GM12878 (cell line): ENCODE results near the gene FUS. TPM values are rescaled to one million over a fixed set of nuclear protein-coding genes. Genes with fewer than 3 reads are reported as not detected.

Experiments used
- ATAC-seq: fragments of 200-7000 bp; cut with Tn5 transposase; 3 replicates; pipeline ENCODE4 v1.9.1; 2020; ENCODE audit warnings: mild to moderate bottlenecking, moderate library complexity
- BruUV-seq: library from RNA; stranded (reverse); fragments of 400-500 nt; replicated peaks from 2 replicates; lab custom pipeline; 2021; lab: Mats Ljungman, UMichigan
- CTCF ChIA-PET: fragments of 300-600 bp; sonication (Branson Sonifier 250); formaldehyde crosslinking; extraction: SDS; loops from one replicate; lab custom pipeline; 2021; ENCODE audit warnings: inconsistent platforms; lab: Yijun Ruan, JAX
- POLR2A ChIA-PET: fragments of 350-600 bp; formaldehyde crosslinking; extraction: SDS; loops from one replicate; lab custom pipeline; 2021; ENCODE audit warnings: inconsistent platforms; lab: Charles Lee
- RAD21 ChIA-PET: fragments of 300-600 bp; sonication (Branson Sonifier 250); formaldehyde crosslinking; loops from one replicate; lab custom pipeline; 2023; ENCODE audit warnings: antibody characterized with exemption; ENCODE audit not compliant: unreplicated experiment; lab: Charles Lee
- SMC1A ChIA-PET: fragments of 300-600 bp; sonication (Branson Sonifier 250); formaldehyde crosslinking; loops from one replicate; lab custom pipeline; 2023; ENCODE audit not compliant: unreplicated experiment, uncharacterized antibody; lab: Charles Lee
- DNase-seq: peaks from one replicate; pipeline ENCODE4 v3.0.0-alpha.2; 2011; ENCODE audit warnings: low read depth, low spot score
- FAIRE-seq: peaks from 3 replicates; lab custom pipeline; 2011; peaks lifted over from hg19 to GRCh38; lab: Jason Lieb, UNC
- H2AFZ ChIP-seq: 2 replicates; pipeline ENCODE4 v1.6.0; 2011; ENCODE audit warnings: low read depth, low read length, control low read depth; ENCODE audit not compliant: control insufficient read depth
- H3K27ac ChIP-seq: 2 replicates; pipeline ENCODE4 v1.5.1; 2011; ENCODE audit warnings: control low read depth; ENCODE audit not compliant: control insufficient read depth, insufficient read depth
- H3K27me3 ChIP-seq, 2 experiments: replicated peaks in 1 of 2; 2 replicates each; pipeline versions ENCODE4 v1.6.0 to v1.6.1; 2011; ENCODE audit warnings: low read length in 1 of 2; ENCODE audit not compliant: control insufficient read depth in 2 of 2, insufficient read depth in 2 of 2
- H3K36me3 ChIP-seq, 2 experiments: 2 replicates each; pipeline ENCODE4 v1.5.1; 2011; ENCODE audit warnings: low read length in 1 of 2; ENCODE audit not compliant: control insufficient read depth in 2 of 2, insufficient read depth in 2 of 2
- H3K4me1 ChIP-seq: 2 replicates; pipeline ENCODE4 v1.6.1; 2011; ENCODE audit warnings: mild to moderate bottlenecking, low read length, moderate library complexity, mixed read lengths; ENCODE audit not compliant: control insufficient read depth, insufficient read depth
- H3K4me2 ChIP-seq: 2 replicates; pipeline ENCODE4 v1.6.0; 2011; ENCODE audit warnings: control low read depth; ENCODE audit not compliant: control insufficient read depth, insufficient read depth
- H3K4me3 ChIP-seq: fragments of 200-600 bp; sonication (generic); 2 replicates; pipeline ENCODE4 v1.5.1; 2016
- H3K79me2 ChIP-seq: 2 replicates; pipeline ENCODE4 v1.6.0; 2011; ENCODE audit warnings: low read length; ENCODE audit not compliant: control insufficient read depth, insufficient read depth
- H3K9ac ChIP-seq: 2 replicates; pipeline ENCODE4 v1.8.0; 2011; ENCODE audit warnings: low read length, control low read depth, mixed read lengths; ENCODE audit not compliant: control insufficient read depth, insufficient read depth
- H3K9me3 ChIP-seq: replicated peaks from 3 replicates; pipeline ENCODE4 v1.5.1; 2011; ENCODE audit warnings: mild to moderate bottlenecking, low read length; ENCODE audit not compliant: control insufficient read depth, insufficient read depth
- H4K20me1 ChIP-seq: 2 replicates; pipeline ENCODE4 v1.6.0; 2011; ENCODE audit not compliant: control insufficient read depth, insufficient read depth
- CBX3 ChIP-seq: fragments of 200-600 bp; sonication (generic); IDR thresholded peaks from 2 replicates; pipeline ENCODE4 v1.6.1; 2016; ENCODE audit warnings: low read depth, borderline replicate concordance
- NR2C1 ChIP-seq: fragments of 450-650 bp; IDR thresholded peaks from 2 replicates; pipeline ENCODE4 v1.6.1; 2017; ENCODE audit warnings: antibody characterized with exemption, mild to moderate bottlenecking, moderate library complexity
- SPI1 ChIP-seq: IDR thresholded peaks from 2 replicates; pipeline ENCODE4 v1.6.1; 2011; ENCODE audit warnings: low read depth, mild to moderate bottlenecking, low read length, moderate library complexity, borderline replicate concordance; ENCODE audit not compliant: insufficient read depth
- WGBS: methylation state at CpG from one replicate; pipeline ENCODE4 v1.1.6; 2016; ENCODE audit warnings: low lambda C conversion rate; ENCODE audit not compliant: insufficient replicate concordance, insufficient coverage; ENCODE audit errors: missing lambda C conversion rate; 5-methylcytosine and 5-hydroxymethylcytosine counted together
- in situ Hi-C: fragments of 300-500 bp; cut with MboI; formaldehyde crosslinking; loops from 9 replicates; pipeline ENCODE4 v1.14.3; 2018; ENCODE audit warnings: mixed read lengths
- intact Hi-C: fragments of 100-400 bp; cut with micrococcal nuclease; formaldehyde crosslinking; loops from one replicate; pipeline ENCODE4 v1.14.2; 2022; ENCODE audit not compliant: unreplicated experiment
- polyA plus RNA-seq, 11 experiments: library from polyadenylated mRNA; depleted of rRNA in 4 of 11; unstranded in 6 of 11; stranded (reverse) in 5 of 11; fragments of >200 nt; fragmentation: Nextera tagmentation in 4 of 11; fragmentation: Illumina TruSeq in 1 of 11; extraction: Ambion mirVana in 4 of 11; extraction: Trizol in 1 of 11; gene quantifications; 1 replicate in 1 of 11; 2 replicates in 10 of 11; pipeline versions ENCODE4 v1.2.1 to v1.2.3, GENCODE V29; 2011 to 2016; ENCODE audit warnings: inconsistent platforms in 2 of 11, missing spikeins in 2 of 11, low read depth in 1 of 11
- total RNA-seq, 4 experiments: library from RNA; depleted of rRNA in 3 of 4; stranded (reverse); fragments of >200 nt in 3 of 4; fragmentation: Illumina TruSeq in 1 of 4; extraction: Trizol in 1 of 4; gene quantifications; 2 replicates each; pipeline versions ENCODE4 v1.2.1 to v1.2.3, GENCODE V29; 2013 to 2021

FUS gene
- total and polyA plus RNA-seq, 10 of the 15 experiments (the other 5 are each of a cell fraction or from before 2014, with no cell fraction given) = 46.8 to 521 (median 347) TPM

- H3K4me2 ChIP-seq = peak within 1 kb of the TSS; percentile 64
- no peak within 1 kb of the TSS for H3K4me3 ChIP-seq
- ChIA-PET RAD21 (no interaction called here), SMC1A (interaction anchor here (0.9 kb wide), 1 partner anchor 87 kb away, joined by 3 read pairs; no protein-coding TSS in a partner anchor), POLR2A (interaction anchor here (0.6 to 1.1 kb wide), 2 partner anchors 31 to 59 kb away, joined by 3 to 4 read pairs; no protein-coding TSS in a partner anchor), CTCF (no interaction called here)
- in situ Hi-C loops = no loop called here
- H3K9ac ChIP-seq = no peak within 1 kb of the TSS
- 67% methylated on average over 25 of the region's 25 CpGs for WGBS
- no peaks in the 10 kb centered on the region for H3K9me3 ChIP-seq
- FAIRE-seq (no peak), ATAC-seq (no peak), DNase-seq (no peak)
- no TSS peak for BruUV-seq
- peaks cover 14% of the 10 kb centered on the region for H3K4me1 ChIP-seq
- H3K27me3 ChIP-seq = peaks cover 14 to 18% of the 10 kb centered on the region in 2 experiments
- no peaks in the 10 kb centered on the region for H3K79me2 ChIP-seq
- no peaks in the 10 kb centered on the region for H3K36me3 ChIP-seq
- H4K20me1 ChIP-seq = no peaks in the 10 kb centered on the region
- intact Hi-C loops = no loop called here
- H2AFZ ChIP-seq = no peak within 1 kb of the TSS
- TF ChIP-seq CBX3 (no peak), SPI1 (peak; percentile 17; the same call in 1 of the 2 replicates)
- no peak within 1 kb of the TSS for H3K27ac ChIP-seq
Measured at GRCh38 chr16:31213877-31214707, 34.2 kb downstream of the FUS start, which contains the start of gene TRIM72. Gene TRIM72 (plus strand): TSS chr16:31214119. CDS start chr16:31214739, 620 bp downstream.

DNA sequence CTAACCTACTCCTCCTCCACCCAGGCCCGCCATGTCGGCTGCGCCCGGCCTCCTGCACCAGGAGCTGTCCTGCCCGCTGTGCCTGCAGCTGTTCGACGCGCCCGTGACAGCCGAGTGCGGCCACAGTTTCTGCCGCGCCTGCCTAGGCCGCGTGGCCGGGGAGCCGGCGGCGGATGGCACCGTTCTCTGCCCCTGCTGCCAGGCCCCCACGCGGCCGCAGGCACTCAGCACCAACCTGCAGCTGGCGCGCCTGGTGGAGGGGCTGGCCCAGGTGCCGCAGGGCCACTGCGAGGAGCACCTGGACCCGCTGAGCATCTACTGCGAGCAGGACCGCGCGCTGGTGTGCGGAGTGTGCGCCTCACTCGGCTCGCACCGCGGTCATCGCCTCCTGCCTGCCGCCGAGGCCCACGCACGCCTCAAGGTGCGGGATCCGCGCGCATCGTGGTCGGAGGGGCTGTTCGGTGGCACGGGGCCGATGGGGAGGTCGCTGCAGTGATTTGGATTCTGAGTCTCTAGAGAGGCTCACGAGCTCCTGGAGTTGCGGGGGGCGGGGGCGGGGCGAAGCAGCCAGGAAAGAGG, 34.9 kb downstream of the FUS start:
- no peaks in the 10 kb centered on the region for H3K9me3 ChIP-seq
- SMC1A ChIA-PET = no interaction called here
- RAD21 ChIA-PET = no interaction called here
- POLR2A ChIA-PET = interaction anchor here (0.6 kb wide), 1 partner anchor 119 kb away, joined by 3 read pairs; no protein-coding TSS in a partner anchor
- no peak overlapping the region for H3K9ac ChIP-seq
- H3K4me3 ChIP-seq = no peak overlapping the region
- no peaks in the 10 kb centered on the region for H3K79me2 ChIP-seq
- peak; percentile 9 for ATAC-seq
- no peak overlapping the region for H2AFZ ChIP-seq
- H3K27me3 ChIP-seq = peaks cover 14 to 18% of the 10 kb centered on the region in 2 experiments
- TF ChIP-seq NR2C1 = no peak
- WGBS = 24% methylated on average over 58 of the region's 58 CpGs
- no peak for DNase-seq
- no peak overlapping the region for H3K27ac ChIP-seq
- H3K4me2 ChIP-seq = peak overlapping the region; percentile 64
- intact Hi-C loops = no loop called here
- no TSS peak for BruUV-seq
- FAIRE-seq = no peak
- in situ Hi-C loops = no loop called here
- CTCF ChIA-PET = no interaction called here
- no peaks in the 10 kb centered on the region for H3K36me3 ChIP-seq
- no peaks in the 10 kb centered on the region for H4K20me1 ChIP-seq
- H3K4me1 ChIP-seq = peaks cover 14% of the 10 kb centered on the region
